Hypothalamus (tissue), 51 donors: ENCODE results near the gene RNF181.
"Not testable (repeated sequence)": the region's sequence is repeated elsewhere in the genome, so short reads cannot be mapped to it uniquely, and the experiment has no call there.

Source experiments
- DNase-seq, 51 donors: peaks; one replicate each; lab custom pipeline; 2025; lab: John Stamatoyannopoulos, UW

The RNF181 gene

GRCh38 chr2:85611705-85612587 is 16.4 kb downstream of the RNF181 start, which contains the start of gene C2orf68:
Gene C2orf68, minus strand, starts transcription at chr2:85612066. Its CDS starts 82 bp downstream, at chr2:85611984.
- peak; percentile 38 to 93 (median 84) for DNase-seq

GRCh38 chr2:85613717-85614515 is 18.4 kb downstream of the RNF181 start:
- DNase-seq, result no peak

GRCh38 chr2:85614757-85615156 is 19.2 kb downstream of the RNF181 start:
- not testable (repeated sequence) for DNase-seq

- no peak for DNase-seq
Measured at GRCh38 chr2:85615413-85615728, 19.8 kb downstream of the RNF181 start.

- not testable (repeated sequence) for DNase-seq
Measured at GRCh38 chr2:85617723-85618122, 22.2 kb downstream of the RNF181 start.

DNA sequence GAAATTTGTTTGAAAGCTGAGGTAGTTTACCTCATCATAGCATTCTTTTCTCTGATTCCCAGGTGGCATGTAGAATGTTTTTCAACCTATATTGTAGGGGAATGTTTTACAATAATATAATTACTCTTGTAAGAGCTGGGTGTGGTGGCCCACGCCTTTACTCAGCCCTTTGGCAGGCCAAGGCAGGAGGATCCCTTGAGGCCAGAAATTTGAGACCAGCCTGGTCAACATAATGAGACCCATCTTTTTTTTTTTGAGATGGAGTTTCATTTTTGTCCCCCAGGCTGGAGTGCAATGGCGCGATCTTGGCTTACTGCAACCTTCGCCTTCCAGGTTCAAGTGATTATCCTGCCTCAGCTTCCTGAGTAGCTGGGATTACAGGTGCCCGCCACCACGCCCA is 24.1 kb downstream of the RNF181 start:
- no peak for DNase-seq

DNA sequence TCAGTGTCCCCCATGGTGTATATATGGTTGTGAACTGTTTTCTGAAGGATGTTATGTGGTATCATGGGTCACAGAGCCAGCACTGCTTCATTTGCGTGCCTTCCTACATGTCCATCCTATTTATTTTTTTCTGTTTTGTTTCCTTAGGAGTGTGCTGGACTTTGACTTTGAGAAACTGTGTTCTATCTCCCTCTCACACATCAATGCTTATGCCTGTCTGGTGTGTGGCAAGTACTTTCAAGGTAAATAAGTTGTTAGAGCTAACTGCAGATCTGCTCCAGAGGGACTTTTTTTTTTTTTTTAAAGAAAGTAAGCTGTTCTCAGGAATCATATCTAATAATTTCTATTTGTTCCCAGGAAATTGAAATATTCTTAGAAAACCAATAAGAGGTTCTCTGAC is 25.8 kb downstream of the RNF181 start:
- DNase-seq, result no peak

DNA sequence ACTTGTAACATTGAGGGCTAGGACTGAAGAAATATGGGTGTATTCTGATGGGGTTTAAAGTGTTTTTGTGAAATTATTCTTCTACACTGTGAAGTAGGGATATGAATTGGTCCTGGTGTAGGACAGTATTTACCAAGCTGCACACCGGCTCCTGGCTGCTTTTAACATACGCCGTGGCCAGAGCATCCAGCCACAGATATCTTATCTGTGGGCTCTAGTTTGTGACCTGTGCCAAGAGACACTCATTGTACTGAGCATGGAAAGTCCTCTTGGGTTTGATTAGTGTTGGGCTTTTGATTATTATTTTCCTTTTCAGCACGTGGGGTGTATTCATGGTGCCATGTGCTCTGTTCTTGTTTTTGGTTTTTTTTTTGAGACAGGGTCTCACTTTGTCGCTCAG is 28.4 kb downstream of the RNF181 start:
- DNase-seq, result no peak

DNA sequence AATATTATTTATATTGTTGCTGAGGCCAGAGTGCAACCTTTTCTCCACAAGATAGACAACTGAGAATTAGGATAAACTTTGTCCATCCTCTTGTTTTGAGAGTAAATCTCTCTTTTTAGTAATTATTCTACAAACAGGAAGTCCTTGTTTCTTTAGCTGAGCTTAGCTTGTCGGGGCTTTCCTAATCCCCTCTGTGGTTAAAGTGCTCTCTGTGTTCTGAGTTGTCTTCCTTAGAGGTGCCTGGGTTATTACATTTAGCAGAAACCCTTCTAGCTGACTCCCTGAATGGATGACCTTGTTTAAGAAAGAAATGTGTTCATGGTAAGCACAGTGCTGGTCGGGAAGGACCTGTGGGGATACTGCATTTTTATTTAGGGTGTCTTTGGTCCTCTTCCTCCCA is 33.1 kb downstream of the RNF181 start:
- DNase-seq, result no peak

- no peak for DNase-seq
Measured at GRCh38 chr2:85631316-85631715, 35.8 kb downstream of the RNF181 start.

DNA sequence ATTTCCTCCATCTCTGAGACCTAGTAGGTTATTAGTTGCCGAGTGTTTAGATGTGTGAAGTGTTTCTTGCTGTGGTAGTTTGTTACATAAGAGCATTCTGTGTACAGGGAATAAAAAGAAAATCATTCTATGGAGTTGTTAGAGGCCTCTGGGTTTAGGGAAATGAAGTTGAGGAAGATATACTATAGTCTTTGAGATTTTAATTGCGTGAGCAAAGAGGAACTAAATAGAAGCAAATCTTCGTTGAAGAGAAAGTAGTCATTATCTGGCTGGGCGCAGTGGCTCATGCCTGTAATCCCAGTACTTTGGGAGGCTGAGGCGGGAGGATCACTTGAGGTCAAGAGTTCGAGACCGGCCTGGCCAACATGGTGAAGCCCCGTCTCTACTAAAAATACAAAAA is 39.5 kb downstream of the RNF181 start:
- no peak for DNase-seq

DNA sequence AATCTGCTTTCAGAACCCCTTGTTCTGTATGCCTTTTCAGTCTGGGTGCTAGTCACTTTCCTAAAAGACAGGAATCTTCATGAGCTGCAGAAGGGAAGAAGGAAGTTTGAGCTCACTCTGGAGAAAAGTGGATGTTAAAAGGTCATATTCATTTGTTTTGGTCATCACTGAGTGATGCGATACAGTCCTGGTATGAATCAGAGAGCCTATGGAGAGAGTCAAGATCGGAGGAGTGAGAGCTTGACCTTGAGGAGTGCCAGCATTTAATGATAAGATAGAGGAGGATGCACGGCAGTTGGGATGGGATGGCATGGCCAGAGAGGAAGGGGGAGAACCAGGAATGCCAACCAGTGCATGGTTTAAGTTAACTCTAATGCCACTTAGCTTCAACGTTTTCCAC is 40.1 kb downstream of the RNF181 start:
- no peak for DNase-seq

DNA sequence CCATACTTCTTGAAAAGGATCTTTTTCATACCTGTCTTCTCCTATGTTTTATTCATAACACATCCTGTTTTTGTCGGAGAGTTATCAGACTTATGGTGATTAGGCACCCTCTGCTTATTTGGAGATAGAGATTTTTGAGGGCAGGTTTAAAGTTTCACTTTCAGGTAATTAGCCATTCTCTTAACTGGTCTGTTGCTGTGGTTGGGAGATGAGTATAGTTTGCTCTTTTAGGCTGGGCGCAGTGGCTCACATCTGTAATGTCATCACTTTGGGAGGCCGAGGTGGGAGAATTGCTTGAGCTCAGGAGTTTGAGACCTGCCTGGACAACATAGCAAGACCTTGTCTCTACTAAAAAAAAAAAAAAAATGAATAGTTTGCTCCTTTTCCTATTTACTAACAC is 47.2 kb downstream of the RNF181 start:
- no peak for DNase-seq

GRCh38 chr2:85644909-85645308 is 49.4 kb downstream of the RNF181 start:
- no peak for DNase-seq

DNA sequence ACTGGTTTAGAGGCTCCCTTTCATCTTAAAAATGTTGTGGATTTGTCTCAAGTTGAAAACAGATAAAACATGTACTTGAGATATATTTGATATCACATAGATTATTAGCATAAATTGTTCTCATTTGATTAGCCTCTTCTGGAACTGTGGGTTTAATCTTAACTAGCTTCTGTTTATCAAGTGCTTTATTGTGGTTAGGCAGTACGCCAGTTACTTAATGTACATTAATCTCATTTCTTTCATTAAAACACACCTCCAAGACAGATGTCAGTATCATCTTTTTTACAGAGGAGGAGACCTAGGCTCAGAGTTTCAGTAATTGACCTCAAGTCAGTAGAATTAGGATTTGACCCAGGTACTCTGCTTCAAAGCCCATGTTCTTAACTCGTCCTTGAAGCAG is 50.6 kb downstream of the RNF181 start:
- no peak for DNase-seq
